ENCODE measurements around the gene FRS3. TPM values are rescaled to one million over a fixed set of nuclear protein-coding genes. Genes with fewer than 3 reads are reported as not detected.
A peak's percentile ranks its signal among the peaks of the same experiment; 100 is the strongest.
"Not testable (repeated sequence)": the region's sequence is repeated elsewhere in the genome, so short reads cannot be mapped to it uniquely, and the experiment has no call there.

Gene FRS3
- total RNA-seq, 2 experiments from 2014 or later, result 4.8 to 5.6 TPM

GRCh38 chr6:41813469-41813868 is 33.8 kb upstream of the FRS3 start:
- ATAC-seq, result no peak
- Mint-ChIP-seq H3K9me3 (ENCODE audit: low read depth) (no peaks in the 10 kb centered on the region), H3K27me3 (no peaks in the 10 kb centered on the region), H3K4me1 (peaks cover 3% of the 10 kb centered on the region), H3K36me3 (ENCODE audit: low read depth) (no peaks in the 10 kb centered on the region), H3K27ac (no peak overlapping the region), H3K4me3 (no peak overlapping the region)
- ChIA-PET POLR2A (interaction anchor here (0.6 kb wide), 1 partner anchor 11 kb away, joined by 4 read pairs; no protein-coding TSS in a partner anchor), CTCF (interaction anchor here (0.7 kb wide), 1 partner anchor 33 kb away, joined by 3 read pairs; no protein-coding TSS in a partner anchor)
- no peak for DNase-seq
- intact Hi-C loops (cut with DNase I, micrococcal nuclease), result no loop called here

- POLR2A ChIA-PET; H3K36me3 Mint-ChIP-seq (ENCODE audit: low read depth); intact Hi-C loops (cut with DNase I, micrococcal nuclease); CTCF ChIA-PET; ATAC-seq; H3K9me3 Mint-ChIP-seq (ENCODE audit: low read depth); H3K27ac Mint-ChIP-seq; H3K4me3 Mint-ChIP-seq; H3K4me1 Mint-ChIP-seq; DNase-seq; H3K27me3 Mint-ChIP-seq: not testable (repeated sequence)
Measured at GRCh38 chr6:41811946-41812345, 32.2 kb upstream of the FRS3 start.

GRCh38 chr6:41811095-41811494 is 31.4 kb upstream of the FRS3 start:
- DNase-seq (no peak), ATAC-seq (no peak)
- Mint-ChIP-seq H3K27me3 (no peaks in the 10 kb centered on the region), H3K4me1 (peaks cover 2% of the 10 kb centered on the region), H3K27ac (no peak overlapping the region), H3K4me3 (no peak overlapping the region), H3K9me3 (ENCODE audit: low read depth) (no peaks in the 10 kb centered on the region), H3K36me3 (ENCODE audit: low read depth) (no peaks in the 10 kb centered on the region)
- intact Hi-C loops (cut with DNase I, micrococcal nuclease), result no loop called here
- POLR2A ChIA-PET, result no interaction called here
- CTCF ChIA-PET, result no interaction called here

- H3K4me3 Mint-ChIP-seq, result no peak overlapping the region
- DNase-seq (no peak), ATAC-seq (no peak)
- no peaks in the 10 kb centered on the region for H3K4me1 Mint-ChIP-seq
- ChIA-PET POLR2A (no interaction called here), CTCF (interaction anchor here (0.6 kb wide), 1 partner anchor 22 kb away, joined by 3 read pairs; no protein-coding TSS in a partner anchor)
- no peaks in the 10 kb centered on the region for H3K9me3 Mint-ChIP-seq (ENCODE audit: low read depth)
- H3K27me3 Mint-ChIP-seq, result no peaks in the 10 kb centered on the region
- H3K36me3 Mint-ChIP-seq (ENCODE audit: low read depth), result no peaks in the 10 kb centered on the region
- H3K27ac Mint-ChIP-seq, result no peak overlapping the region
- intact Hi-C loops (cut with DNase I, micrococcal nuclease), result no loop called here
Measured at GRCh38 chr6:41805830-41806774, 26.4 kb upstream of the FRS3 start.

- intact Hi-C loops (cut with DNase I, micrococcal nuclease), result no loop called here
- Mint-ChIP-seq H3K27ac (no peak overlapping the region), H3K4me1 (peaks cover 2% of the 10 kb centered on the region), H3K27me3 (no peaks in the 10 kb centered on the region), H3K4me3 (no peak overlapping the region), H3K36me3 (ENCODE audit: low read depth) (peaks cover 2% of the 10 kb centered on the region), H3K9me3 (ENCODE audit: low read depth) (no peaks in the 10 kb centered on the region)
- DNase-seq, result no peak
- POLR2A ChIA-PET, result interaction anchor here (0.7 kb wide), 1 partner anchor 248 kb away, joined by 4 read pairs; no protein-coding TSS in a partner anchor
- CTCF ChIA-PET, result interaction anchor here (0.5 to 1.2 kb wide), 5 partner anchors 33 to 1251 kb away, joined by 3 to 6 read pairs (median 4); no protein-coding TSS in a partner anchor
- ATAC-seq, result no peak
Measured at GRCh38 chr6:41801380-41801779, 21.7 kb upstream of the FRS3 start.

GRCh38 chr6:41799559-41799911 is 19.8 kb upstream of the FRS3 start:
- Mint-ChIP-seq H3K36me3 (ENCODE audit: low read depth) (peaks cover 4% of the 10 kb centered on the region), H3K27me3 (no peaks in the 10 kb centered on the region), H3K9me3 (ENCODE audit: low read depth) (no peaks in the 10 kb centered on the region), H3K4me1 (peaks cover 5% of the 10 kb centered on the region), H3K4me3 (no peak overlapping the region), H3K27ac (no peak overlapping the region)
- DNase-seq, result no peak
- ChIA-PET CTCF (interaction anchor here (1.1 kb wide), 1 partner anchor 25 kb away, joined by 3 read pairs; no protein-coding TSS in a partner anchor), POLR2A (no interaction called here)
- intact Hi-C loops (cut with DNase I, micrococcal nuclease), result no loop called here
- no peak for ATAC-seq

GRCh38 chr6:41798901-41799558 is 19.3 kb upstream of the FRS3 start:
- H3K4me1 Mint-ChIP-seq, result peaks cover 5% of the 10 kb centered on the region
- CTCF ChIA-PET, result interaction anchor here (0.7 kb wide), 1 partner anchor 94 kb away, joined by 4 read pairs; no protein-coding TSS in a partner anchor
- H3K27me3 Mint-ChIP-seq, result no peaks in the 10 kb centered on the region

GRCh38 chr6:41796474-41796873 is 16.8 kb upstream of the FRS3 start:
- no peak for DNase-seq
- Mint-ChIP-seq H3K27me3 (no peaks in the 10 kb centered on the region), H3K4me1 (peaks cover 9% of the 10 kb centered on the region), H3K9me3 (ENCODE audit: low read depth) (no peaks in the 10 kb centered on the region), H3K4me3 (no peak overlapping the region), H3K36me3 (ENCODE audit: low read depth) (peaks cover 15% of the 10 kb centered on the region), H3K27ac (peak overlapping the region; percentile 47)
- intact Hi-C loops (cut with DNase I, micrococcal nuclease), result no loop called here
- ChIA-PET CTCF (interaction anchor here (1.6 to 1.8 kb wide), 2 partner anchors 12 to 419 kb away, joined by 4 to 5 read pairs; no protein-coding TSS in a partner anchor), POLR2A (no interaction called here)
- ATAC-seq, result no peak

More at GRCh38 chr6:41798901-41799558, 19.3 kb upstream of the FRS3 start:
- intact Hi-C loops (cut with DNase I, micrococcal nuclease), result no loop called here
- ATAC-seq (no peak), DNase-seq (no peak)
- no peak overlapping the region for H3K27ac Mint-ChIP-seq
- POLR2A ChIA-PET, result no interaction called here
- H3K9me3 Mint-ChIP-seq (ENCODE audit: low read depth), result no peaks in the 10 kb centered on the region
- peaks cover 4% of the 10 kb centered on the region for H3K36me3 Mint-ChIP-seq (ENCODE audit: low read depth)
- no peak overlapping the region for H3K4me3 Mint-ChIP-seq

- POLR2A ChIA-PET, result no interaction called here
- Mint-ChIP-seq H3K4me1 (peaks cover 25% of the 10 kb centered on the region), H3K27ac (peak overlapping the region; percentile 43), H3K9me3 (ENCODE audit: low read depth) (no peaks in the 10 kb centered on the region), H3K4me3 (no peak overlapping the region), H3K36me3 (ENCODE audit: low read depth) (peaks cover 34% of the 10 kb centered on the region), H3K27me3 (no peaks in the 10 kb centered on the region)
- CTCF ChIA-PET, result interaction anchor here (0.7 to 1.5 kb wide), 4 partner anchors 53 to 252 kb away, joined by 5 to 7 read pairs (median 6); partner anchors contain the start of genes BYSL and MED20
- DNase-seq, result no peak
- ATAC-seq, result no peak
- intact Hi-C loops (cut with DNase I, micrococcal nuclease), result no loop called here
Measured at GRCh38 chr6:41791984-41792383, 12.3 kb upstream of the FRS3 start.

GRCh38 chr6:41791305-41791704 is 11.6 kb upstream of the FRS3 start:
- intact Hi-C loops (cut with DNase I, micrococcal nuclease), result no loop called here
- peaks cover 21% of the 10 kb centered on the region for H3K4me1 Mint-ChIP-seq
- H3K36me3 Mint-ChIP-seq (ENCODE audit: low read depth), result peaks cover 34% of the 10 kb centered on the region
- DNase-seq, result no peak
- CTCF ChIA-PET, result interaction anchor here (0.6 to 1.5 kb wide), 9 partner anchors 12 to 878 kb away, joined by 3 to 7 read pairs (median 3); partner anchors contain the start of genes BYSL and MED20
- no peak overlapping the region for H3K4me3 Mint-ChIP-seq
- H3K27ac Mint-ChIP-seq, result peak overlapping the region; percentile 43
- no peak for ATAC-seq
- POLR2A ChIA-PET, result no interaction called here
- H3K9me3 Mint-ChIP-seq (ENCODE audit: low read depth), result no peaks in the 10 kb centered on the region
- H3K27me3 Mint-ChIP-seq, result no peaks in the 10 kb centered on the region

GRCh38 chr6:41790045-41790444 is 10.3 kb upstream of the FRS3 start:
- Mint-ChIP-seq H3K27ac (peak overlapping the region; percentile 53), H3K4me1 (peaks cover 19% of the 10 kb centered on the region), H3K9me3 (ENCODE audit: low read depth) (no peaks in the 10 kb centered on the region), H3K27me3 (no peaks in the 10 kb centered on the region), H3K36me3 (ENCODE audit: low read depth) (peaks cover 32% of the 10 kb centered on the region), H3K4me3 (no peak overlapping the region)
- ChIA-PET CTCF (no interaction called here), POLR2A (no interaction called here)
- ATAC-seq (no peak), DNase-seq (no peak)
- intact Hi-C loops (cut with DNase I, micrococcal nuclease), result no loop called here
